HG02588 (cell line): Measurements from ENCODE around the gene SLC14A1.
A peak's percentile ranks its signal among the peaks of the same experiment; 100 is the strongest.

Source experiments
- ATAC-seq: cut with Tn5 transposase; IDR thresholded peaks from one replicate; pipeline ENCODE4 v1.9.1; 2021; ENCODE audit warnings: mild to moderate bottlenecking, moderate library complexity; ENCODE audit not compliant: unreplicated experiment

Gene SLC14A1

DNA sequence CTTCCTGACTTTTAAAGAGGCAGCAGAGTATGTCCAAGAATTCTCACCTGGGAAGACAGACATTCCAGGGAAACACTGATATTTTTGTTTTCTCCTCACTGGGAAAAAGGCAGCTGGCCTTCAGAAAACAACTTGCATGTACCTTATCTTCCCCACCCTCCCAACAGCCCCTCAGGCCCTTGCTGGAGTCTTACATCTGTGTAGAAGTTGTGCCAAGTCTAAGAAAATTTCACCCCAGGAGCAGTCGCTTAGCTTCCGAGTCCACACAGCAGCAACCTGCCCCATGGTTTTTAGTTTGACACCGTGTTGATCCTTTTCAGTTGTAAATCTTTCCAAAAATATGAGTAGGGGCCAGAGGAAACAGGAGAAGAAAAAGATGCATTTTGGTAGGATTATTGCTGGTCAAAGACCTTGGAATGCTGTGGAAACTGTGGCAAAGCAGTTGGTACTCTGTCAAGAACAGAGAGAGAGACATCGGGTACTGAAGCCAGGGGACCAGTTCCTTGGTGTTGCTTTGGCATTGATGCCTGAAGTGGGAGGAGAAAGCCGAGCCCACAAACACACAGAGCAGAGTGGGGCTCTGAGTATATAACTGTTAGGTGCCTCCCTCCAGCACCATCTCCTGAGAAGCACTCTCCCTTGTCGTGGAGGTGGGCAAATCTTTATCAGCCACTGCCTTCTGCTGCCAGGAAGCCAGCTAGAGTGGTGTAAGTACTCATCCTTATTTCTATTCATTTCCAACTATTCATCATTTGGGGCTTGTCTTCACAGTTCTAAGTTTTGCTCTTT is at the start of gene SLC14A1:
Gene SLC14A1 (plus strand): TSS at position 615 of the 789 bp plus-strand sequence. CDS start 6,140 bp downstream, outside the sequence.
- ATAC-seq: no peak

DNA sequence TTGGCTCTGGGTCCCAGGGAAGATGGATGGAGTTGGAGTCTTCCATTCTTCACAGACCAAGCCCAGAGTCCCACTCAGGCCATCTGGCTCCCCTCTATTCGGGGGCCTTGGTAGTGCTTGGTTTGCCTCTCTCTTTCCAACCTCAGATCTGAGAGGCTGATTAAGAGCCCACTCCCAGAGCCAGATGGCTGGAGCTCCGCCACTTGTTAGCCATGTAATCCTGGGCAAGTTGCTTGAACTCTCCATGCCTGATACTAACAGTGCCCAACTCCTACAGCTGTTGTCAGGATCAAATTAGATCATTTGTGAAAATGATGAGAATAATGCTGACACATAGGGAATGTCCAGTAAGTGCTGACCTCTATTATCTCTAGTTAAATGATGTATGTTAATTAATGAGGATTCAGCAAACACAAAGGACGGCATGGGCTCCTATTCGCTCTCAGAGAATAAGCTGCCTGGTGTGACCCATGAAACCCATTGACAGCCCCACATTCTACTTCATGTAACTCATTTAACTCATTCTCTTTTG is 46.6 kb upstream of the SLC14A1 start:
- no peak for ATAC-seq

DNA sequence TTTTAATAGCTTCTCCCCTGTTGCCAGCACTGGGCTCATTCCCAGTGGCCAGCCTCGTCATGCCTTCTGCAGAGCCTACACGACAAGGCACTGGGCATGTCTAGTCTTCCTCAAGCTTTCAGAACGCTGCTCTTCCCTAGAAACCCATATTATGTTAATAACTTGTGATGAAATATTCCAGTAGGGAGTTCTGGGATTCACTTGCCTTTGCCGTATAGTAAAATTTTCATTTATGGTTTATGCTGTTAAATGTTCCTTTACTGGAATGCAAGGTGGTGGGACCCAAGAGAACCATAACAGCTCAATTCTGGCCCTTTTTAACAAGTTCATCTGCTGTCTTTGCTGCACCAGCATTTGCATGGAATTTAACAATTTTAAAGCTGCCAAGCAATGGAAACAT is 45.5 kb upstream of the SLC14A1 start:
- no peak for ATAC-seq

DNA sequence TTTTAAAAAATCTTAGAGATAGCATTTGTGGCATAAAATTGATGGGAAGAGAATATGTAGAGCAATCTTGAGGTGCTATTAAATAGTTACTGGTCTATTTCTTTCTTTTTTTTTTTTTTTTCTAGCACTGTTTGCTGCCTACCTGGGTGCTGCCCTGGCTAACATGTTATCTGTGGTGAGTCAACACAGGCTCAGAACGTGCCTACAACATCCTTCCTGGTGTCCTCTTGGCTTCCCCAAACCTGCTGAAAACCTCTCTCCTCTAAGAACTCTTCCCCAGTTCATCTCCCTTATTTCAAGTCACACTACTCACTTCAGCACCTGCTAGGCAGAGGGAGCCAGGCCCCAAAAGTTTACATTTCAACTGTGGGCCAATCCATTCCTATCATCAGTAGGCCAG is 45.1 kb upstream of the SLC14A1 start:
- no peak for ATAC-seq

DNA sequence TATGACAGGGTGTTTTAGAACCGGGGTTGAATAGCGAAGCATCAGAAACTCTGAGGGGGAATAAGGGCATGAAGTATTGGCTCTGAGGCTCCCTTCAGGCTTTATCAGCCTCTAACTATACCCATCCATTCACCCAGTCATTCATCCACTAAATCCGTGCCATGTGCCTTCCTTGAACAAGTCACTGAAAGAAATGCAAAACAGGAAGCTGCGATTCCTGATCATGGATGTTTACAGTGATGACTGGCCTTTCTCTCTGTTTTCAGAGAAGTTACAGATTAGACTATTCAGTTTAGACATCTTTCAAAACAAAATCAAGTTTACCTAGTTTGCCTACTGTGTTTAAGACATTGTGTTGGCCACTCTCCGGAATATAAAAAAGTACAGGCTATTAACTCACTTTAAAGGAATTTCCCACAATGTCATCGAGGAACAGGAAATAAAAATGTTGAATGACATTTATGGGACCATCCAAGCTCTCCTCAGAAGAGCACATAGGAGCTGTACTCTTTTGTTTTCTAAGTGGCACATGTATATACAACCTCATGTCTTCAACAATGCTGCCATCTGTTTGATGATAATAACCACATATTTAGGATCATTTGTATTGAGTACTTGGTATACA is 43.8 kb upstream of the SLC14A1 start:
- ATAC-seq: no peak

DNA sequence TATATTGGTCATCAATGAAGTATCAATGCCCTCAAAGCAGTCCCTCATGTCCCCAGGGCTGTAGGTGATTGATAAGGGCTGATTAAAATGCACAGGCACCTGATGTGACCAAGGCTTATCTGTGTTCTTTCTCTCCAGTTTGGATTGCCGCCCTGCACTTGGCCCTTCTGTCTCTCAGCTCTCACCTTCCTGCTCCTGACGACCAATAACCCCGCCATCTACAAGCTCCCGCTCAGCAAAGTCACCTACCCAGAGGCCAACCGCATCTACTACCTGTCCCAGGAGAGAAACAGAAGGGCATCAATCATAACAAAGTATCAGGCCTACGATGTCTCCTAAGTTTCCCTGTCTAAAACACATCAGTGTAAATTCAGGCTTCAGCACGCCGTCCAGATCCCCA is 41.8 kb upstream of the SLC14A1 start:
- no peak for ATAC-seq

DNA sequence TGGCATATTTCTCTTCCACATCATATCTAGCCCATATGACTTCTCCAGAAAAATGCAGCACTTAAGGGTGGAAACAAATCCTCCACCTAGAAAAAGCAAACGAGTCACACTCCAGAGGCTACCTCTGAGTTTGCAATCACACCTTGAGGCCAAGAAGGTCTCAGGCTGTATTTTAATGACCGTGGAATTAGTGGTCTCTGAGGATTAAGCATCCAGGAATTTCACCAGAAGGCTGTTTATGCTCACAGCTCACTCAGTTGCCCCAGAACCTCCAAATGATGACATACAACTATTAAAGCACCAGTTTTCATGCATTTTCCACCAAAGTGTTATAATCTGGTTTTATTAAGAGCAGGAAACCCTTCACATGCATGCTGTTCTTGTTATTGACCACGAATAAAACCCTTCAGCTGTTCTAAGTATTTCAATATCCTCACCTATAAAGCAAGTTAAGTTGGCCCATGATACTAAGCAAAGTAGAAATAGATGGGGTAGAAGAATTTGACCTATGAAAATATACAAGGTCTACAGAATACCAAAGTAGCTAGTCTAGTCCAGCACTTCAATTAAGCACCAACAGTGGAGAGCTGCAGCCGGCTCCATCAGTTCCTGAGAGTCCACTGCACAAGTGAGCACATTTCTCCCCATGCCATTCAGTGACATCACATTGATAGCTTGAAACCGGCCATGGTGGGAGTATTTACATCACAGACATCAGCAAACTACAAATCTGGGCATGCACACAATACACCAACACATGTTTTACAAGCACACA is 39.5 kb upstream of the SLC14A1 start:
- ATAC-seq: no peak

DNA sequence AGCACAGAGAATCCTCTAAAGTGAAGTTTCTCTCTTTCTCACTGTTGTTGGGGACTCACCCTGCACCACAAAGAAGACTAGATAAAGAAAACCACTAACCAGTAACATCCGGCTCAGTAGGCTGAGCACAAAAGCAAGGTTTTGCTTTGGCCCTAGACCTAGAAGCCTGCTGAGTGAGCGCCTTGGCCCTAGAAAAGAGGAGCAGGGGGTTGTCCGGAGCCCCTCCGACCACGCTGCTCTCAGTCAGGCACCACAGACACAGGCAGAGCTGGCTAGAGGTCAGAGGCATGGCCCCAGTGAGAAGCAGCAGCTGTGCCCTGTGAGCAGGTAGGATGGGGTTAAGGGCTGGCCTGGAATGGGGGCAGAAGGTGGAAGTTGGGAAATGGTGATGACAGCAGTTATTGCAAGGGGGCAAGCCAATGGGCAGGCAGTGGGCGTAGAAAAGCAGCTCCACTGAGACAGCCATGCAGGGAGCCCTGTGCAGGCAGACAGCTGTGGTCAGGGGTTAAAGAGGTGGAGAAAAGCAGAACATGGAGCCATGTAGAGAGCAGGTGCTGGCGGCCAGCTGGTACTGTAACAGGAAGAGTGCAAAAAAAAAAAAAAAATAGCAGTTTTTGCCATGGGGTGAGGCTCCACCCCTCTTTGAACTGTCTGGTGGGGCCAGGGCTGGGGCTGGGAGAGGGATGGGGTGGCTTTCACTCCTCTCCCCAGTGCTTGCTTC is 36.9 kb upstream of the SLC14A1 start:
- peak; percentile 82 for ATAC-seq

DNA sequence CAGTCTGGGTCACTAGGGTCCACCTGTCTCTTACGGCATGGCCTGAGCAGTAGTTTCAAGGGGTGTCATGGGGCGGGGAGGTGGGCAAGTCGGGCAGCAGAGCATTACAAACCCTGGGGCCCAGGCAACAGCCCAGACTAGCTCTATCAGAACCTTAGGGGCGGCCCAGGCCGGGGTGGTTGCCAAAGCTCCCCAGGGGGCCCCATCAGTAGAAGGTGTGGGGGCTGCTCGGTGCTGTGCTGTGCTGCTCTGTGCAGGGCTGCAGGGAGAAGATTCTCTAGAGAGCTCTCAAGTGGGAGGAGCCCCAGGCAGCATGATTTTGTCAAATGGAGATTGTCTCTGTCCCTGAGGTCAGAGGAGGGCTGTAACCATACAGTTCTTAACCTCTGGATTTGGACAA is 36.4 kb upstream of the SLC14A1 start:
- ATAC-seq: peak; percentile 40

DNA sequence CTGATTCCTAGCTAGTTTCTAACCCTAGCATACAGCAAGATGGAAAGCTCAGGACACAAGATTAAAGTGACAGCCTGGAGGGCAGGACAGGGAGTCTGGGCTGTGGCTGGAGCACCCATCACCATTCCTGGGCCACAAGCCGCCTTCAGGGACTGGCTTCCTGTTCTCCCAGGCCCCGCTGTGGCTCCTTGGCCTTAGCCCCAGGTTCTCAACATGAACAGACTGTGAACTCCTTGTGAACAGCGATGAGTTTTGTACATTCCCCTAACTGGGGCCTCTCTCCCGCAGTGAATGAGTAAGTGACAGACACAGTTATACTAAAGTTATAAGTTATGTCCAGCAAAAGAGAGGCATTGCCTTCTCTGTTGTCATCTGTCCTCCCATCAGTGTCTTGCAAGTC is 35.9 kb upstream of the SLC14A1 start:
- no peak for ATAC-seq

DNA sequence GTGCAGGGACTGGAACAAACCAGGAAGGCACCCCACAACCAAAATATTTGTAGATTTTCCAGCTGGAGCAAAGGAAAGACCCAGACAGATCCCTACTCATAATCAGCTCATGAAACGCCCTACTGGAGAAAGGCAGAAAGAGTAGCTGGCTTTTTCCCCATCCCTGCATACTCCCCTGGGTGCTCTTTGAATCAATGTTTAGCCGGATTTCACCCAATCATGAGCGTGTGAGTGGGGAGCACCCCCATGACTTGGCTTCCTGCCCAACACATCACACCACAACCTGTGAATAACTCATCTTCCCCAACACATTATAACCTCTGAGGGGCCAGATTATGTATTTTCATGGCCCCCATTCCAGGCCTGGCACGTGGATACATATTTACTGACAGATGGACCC is 35.1 kb upstream of the SLC14A1 start:
- ATAC-seq: no peak

DNA sequence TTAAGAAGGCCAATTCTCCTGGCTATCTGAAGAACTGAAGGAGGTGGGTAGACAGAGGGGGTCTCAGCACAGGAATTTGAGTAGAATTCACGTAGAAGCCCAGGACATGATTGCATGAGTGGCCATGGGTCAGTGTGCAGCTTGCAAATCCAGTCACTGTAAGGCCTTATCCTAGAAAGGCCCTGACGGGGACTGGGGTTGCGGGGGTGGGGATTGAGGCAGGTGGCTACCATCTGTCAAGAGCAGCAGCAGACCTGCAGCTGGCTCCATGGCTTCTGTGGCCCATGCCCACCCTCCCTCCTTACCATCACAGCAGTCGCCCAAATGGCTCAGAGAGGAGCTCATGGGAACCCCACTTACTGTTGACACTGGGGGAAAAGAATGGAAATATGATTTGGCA is 34.6 kb upstream of the SLC14A1 start:
- no peak for ATAC-seq

DNA sequence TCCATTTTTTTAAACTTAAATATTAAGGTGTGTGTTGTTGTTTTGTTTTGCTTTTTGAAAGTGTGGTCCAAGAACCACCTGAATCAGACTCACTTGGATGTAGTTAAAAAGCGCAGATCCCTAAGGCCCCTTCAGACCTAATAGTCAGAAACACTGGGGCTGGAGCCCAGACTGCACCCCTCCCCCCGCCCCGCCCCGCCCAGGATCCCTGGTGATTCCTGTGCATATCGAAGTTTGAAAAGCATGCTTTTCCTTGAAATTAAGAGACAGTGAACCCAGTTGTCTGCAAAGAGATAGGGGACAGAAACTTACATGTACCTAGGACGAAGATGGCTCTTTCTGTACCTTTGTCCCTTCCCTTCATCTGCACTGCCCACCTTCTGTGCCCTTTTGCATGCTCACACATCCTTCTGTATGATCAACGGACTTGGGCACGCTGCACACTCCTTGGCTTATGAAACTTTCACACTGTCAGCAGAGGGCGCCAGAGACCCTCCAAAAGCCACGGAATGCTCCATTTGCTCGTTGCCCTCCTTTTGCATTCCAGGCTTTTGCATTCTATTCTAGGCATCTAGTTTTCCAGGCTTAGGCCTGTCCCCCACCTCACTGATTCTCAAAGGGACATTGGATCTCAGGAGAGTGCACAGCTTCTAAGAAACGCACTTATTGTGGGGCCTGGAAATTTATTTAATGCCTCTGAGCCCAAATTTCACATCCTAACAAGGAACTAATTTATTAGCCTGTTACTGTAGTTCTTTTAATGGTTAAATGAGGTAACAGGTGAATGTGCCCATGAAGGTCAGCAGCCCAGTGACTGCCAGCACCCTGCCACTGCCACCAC is 32.8 kb upstream of the SLC14A1 start:
- no peak for ATAC-seq

DNA sequence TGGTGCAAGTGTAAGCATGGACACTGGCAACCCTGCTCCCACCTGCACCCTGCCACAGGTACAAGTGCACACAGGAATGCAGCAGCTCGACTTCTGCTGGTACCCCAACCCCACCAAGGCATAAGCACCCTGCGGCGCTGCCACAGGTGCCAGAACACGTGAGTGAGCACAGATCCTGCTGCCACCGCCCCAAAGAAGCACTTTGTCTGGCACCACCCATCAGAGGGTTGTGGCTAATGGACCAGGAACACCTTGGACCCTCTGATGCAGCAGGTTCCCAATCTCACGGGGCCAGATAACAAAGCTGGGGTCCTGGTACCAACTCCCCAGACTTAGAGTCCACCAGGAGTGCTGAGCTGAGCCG is 32.2 kb upstream of the SLC14A1 start:
- no peak for ATAC-seq

DNA sequence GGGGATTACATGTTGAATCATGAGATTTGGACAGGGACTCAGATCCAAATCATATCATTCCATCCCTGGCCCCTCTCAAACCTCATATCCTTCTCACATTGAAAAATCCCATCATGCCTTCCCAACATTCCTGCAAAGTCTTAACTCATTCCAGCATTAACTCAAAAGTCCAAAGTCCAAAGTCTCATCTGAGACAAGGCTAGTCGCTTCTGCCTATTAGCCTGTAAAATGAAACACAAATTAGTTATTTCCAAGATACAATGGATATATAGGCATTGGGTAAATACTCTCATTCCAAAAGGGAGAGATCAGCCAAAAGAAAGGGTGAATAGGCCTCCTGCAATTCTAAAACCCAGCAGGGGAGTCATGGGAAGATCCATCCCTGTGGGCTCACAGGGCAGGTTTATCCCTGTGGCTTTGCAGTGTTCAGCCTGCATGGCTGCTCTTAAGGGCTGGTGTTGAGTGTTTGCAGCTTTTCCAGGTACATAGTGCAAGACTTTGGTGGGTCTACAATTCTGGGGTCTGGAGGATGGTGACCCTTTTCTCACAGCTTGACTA is 21.2 kb upstream of the SLC14A1 start:
- no peak for ATAC-seq

DNA sequence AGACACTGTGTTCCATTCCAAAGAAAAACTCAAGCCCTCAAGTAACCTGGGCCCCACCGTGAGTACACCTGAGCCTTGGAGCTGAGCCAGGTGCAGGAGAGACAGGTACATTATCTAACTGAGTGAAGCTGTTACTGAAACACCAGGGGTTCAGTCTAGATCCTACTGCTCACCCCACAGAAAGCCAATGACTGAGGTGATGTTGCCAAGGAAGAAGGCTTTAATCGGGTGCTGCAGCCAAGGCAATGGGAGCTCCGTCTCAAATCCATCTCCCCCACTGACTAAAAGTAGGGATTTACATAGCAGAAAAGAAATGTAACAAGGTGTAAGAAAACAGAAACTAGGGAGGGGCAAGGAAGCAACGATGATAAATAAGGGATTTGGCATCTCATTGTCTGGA is 15.2 kb upstream of the SLC14A1 start:
- ATAC-seq: no peak

DNA sequence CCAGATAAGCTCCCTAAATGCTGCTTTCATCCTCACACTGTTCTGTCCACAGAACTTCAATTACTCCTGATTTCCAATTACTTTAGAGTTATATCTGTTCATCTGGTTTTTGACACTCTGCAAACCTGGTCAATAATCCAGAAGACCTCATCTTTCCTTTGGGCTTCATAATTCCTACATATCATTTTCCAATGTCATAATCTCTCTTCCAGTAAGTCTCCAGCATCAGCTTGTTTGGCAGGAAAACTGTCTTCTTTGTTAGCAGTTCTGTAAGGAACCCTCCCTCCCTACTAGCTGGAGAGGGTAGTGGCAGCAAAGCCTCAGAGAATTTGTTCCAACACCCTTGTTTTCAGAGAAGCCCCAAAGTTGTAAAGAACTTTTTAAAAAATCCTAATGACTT is 11.9 kb upstream of the SLC14A1 start:
- ATAC-seq: no peak

DNA sequence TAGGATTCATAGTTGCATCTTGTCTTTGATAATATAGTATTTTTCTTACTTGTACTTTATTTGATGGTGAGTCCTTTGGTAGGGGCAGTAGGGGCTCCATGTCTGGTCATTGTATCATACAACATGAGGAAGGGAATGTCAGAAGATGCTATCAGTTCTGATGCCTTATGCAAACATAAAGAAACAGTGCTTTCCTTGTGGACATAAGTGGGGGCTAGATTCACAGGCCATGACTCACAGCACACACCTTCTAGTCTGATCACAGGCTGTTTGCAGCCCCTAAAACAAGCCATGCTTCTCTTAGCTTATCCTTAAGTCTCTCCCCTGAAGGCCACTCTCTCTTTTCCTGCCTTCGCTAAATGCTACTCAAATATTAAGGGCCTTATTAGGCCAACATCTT is 10.7 kb upstream of the SLC14A1 start:
- ATAC-seq: no peak

DNA sequence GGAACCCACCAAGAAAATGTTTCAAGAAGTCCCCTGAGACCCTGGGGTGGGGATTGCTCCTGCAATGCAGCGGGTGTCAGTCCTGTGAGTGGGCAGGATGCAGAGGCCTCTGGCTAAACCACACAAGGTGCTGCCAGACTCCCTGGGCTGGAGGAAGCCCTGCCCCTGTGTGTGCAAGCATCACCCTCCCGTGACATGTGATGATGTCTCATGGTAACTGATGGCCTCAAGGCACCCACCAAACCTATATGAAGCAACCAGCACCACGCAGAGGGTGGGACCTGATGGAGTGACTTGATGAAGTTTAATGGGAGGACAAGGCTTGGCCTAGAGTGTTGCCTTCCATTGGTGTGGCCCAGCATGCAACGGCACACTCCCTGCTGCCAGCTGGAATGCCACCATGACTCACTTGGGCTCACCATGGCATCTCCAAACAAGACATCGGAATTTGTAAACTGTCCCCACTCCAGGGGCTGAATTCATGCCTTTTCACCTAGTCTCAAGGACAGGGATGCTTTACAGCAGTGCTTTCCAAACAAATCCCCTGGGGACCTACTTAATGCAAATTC is 8.7 kb upstream of the SLC14A1 start:
- no peak for ATAC-seq

DNA sequence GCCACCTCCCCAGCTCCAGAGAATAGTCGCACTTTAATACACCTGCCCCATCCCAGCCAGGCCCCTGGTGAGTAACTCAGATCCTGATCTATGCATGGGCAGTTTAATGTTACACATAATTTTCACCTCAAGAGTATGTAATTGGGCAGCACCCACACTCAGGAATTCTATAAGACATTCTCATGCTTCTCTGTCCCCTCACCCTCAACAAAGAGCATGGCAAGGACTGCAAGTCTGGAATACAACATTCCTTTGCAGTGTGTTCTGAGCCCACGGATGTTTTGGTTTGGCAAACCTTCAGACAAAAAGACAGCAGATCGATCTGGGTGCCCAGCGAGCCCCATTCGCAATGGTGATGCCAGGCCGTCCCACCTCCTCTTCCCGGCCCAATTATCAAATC is 4.9 kb upstream of the SLC14A1 start:
- no peak for ATAC-seq
